ENCODE measurements around the gene PAXX. TPM values are rescaled to one million over a fixed set of nuclear protein-coding genes. Genes with fewer than 3 reads are reported as not detected.

PAXX gene
- total RNA-seq, 1 donor from 2014 or later: 45.1 TPM

DNA sequence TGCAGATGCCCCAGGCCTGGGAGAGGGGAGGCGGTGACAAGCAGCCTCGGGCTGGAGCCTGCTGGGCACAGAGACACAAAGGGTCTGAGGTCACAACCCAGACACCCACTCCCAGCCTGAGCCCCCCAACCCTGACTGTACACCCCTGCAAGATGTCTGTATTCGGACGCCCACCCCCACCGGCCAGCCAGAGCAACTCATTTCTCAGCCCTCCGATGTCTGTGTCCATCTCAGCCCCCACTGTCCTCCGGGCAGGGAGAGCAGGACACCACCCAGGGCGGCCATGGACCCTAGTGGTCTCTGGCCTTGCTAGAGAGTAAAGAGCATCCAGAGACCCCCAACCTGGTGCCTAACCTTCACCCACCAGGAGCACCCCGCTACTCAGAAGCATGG, 36.3 kb upstream of the PAXX start:
- Histone ChIP-seq H3K4me1 (no peaks in the 10 kb centered on the region), H3K36me3 (no peaks in the 10 kb centered on the region), H3K27me3 (ENCODE audit: low read depth) (no peaks in the 10 kb centered on the region), H3K9me3 (no peaks in the 10 kb centered on the region), H3K27ac (no peak overlapping the region), H3K4me3 (no peak overlapping the region)
- DNase-seq: no peak
- intact Hi-C loops (cut with DNase I): no loop called here
- TF ChIP-seq, protein P1, sequence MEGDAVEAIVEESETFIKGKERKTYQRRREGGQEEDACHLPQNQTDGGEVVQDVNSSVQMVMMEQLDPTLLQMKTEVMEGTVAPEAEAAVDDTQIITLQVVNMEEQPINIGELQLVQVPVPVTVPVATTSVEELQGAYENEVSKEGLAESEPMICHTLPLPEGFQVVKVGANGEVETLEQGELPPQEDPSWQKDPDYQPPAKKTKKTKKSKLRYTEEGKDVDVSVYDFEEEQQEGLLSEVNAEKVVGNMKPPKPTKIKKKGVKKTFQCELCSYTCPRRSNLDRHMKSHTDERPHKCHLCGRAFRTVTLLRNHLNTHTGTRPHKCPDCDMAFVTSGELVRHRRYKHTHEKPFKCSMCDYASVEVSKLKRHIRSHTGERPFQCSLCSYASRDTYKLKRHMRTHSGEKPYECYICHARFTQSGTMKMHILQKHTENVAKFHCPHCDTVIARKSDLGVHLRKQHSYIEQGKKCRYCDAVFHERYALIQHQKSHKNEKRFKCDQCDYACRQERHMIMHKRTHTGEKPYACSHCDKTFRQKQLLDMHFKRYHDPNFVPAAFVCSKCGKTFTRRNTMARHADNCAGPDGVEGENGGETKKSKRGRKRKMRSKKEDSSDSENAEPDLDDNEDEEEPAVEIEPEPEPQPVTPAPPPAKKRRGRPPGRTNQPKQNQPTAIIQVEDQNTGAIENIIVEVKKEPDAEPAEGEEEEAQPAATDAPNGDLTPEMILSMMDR (IDR thresholded peaks at IDR 0.05): no peak
- ATAC-seq: no peak

DNA sequence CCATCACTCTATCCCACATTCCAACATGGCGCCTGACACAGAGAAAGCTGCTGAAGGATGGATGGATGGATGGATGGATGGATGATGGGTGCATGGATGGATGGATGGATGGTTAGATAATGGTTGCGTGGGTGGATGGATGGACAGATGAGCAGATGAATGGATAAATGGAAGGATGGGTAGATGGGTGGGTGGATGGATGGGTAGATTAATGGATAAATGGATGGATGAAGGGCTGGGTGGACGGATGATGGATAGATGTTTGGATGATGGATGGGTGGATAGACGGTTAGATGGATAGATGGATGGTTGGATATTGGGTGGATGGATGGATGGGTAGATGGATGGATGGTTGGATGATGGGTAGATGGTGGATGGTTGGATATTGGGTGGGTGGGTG, 35.6 kb upstream of the PAXX start:
- Histone ChIP-seq H3K27me3 (ENCODE audit: low read depth) (no peaks in the 10 kb centered on the region), H3K36me3 (no peaks in the 10 kb centered on the region), H3K9me3 (no peaks in the 10 kb centered on the region), H3K27ac (no peak overlapping the region), H3K4me3 (no peak overlapping the region), H3K4me1 (no peaks in the 10 kb centered on the region)
- DNase-seq (no peak), ATAC-seq (no peak)
- intact Hi-C loops (cut with DNase I): no loop called here
- TF ChIP-seq, protein P1 (IDR thresholded peaks at IDR 0.05): no peak

DNA sequence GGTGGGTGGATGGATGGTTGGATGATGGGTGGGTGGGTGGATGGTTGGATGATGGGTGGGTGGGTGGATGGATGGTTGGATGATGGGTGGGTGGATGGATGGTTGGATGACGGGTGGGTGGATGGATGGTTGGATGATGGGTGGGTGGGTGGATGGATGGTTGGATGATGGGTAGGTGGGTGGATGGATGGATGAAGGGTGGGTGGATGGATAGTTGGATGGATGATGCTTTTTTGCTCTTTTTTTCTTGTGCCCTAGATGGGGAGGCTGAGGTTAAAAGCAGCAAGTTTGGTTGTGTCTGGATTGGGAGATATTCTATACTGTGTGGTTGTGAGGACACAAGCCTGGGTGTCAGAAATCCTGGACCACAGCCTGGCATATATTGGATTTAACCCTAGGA, 34.8 kb upstream of the PAXX start:
- no peaks in the 10 kb centered on the region for H3K4me1 ChIP-seq
- H3K9me3 ChIP-seq: no peaks in the 10 kb centered on the region
- DNase-seq (no peak), ATAC-seq (no peak)
- TF ChIP-seq, protein P1 (IDR thresholded peaks at IDR 0.05): no peak
- H3K4me3 ChIP-seq: no peak overlapping the region
- intact Hi-C loops (cut with DNase I): no loop called here
- H3K36me3 ChIP-seq: no peaks in the 10 kb centered on the region
- no peaks in the 10 kb centered on the region for H3K27me3 ChIP-seq (ENCODE audit: low read depth)
- H3K27ac ChIP-seq: no peak overlapping the region

DNA sequence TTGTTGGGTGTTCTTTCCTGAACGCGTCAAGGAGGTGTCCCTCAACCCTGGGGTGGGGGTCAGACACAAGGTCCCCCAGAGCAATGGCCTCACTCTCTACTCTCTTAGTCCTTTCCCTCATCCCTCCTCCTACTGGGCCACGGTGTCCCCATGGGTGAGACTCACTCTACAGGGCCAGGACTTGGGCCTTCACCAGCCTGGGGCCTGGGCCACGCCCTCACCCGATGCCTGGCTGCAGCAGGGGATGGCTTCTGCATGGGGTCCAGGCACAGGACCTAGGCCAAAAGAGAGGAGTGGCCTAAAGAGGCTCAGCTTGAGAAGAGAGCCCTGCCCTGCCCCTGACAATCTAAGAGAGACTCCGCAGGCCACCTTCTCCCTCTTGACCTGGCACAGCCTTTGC, 34.3 kb upstream of the PAXX start:
- no peak overlapping the region for H3K27ac ChIP-seq
- no peaks in the 10 kb centered on the region for H3K4me1 ChIP-seq
- H3K27me3 ChIP-seq (ENCODE audit: low read depth): no peaks in the 10 kb centered on the region
- no peaks in the 10 kb centered on the region for H3K36me3 ChIP-seq
- TF ChIP-seq, protein P1 (IDR thresholded peaks at IDR 0.05): no peak
- no peak overlapping the region for H3K4me3 ChIP-seq
- no peaks in the 10 kb centered on the region for H3K9me3 ChIP-seq
- no peak for ATAC-seq
- no peak for DNase-seq
- intact Hi-C loops (cut with DNase I): no loop called here

DNA sequence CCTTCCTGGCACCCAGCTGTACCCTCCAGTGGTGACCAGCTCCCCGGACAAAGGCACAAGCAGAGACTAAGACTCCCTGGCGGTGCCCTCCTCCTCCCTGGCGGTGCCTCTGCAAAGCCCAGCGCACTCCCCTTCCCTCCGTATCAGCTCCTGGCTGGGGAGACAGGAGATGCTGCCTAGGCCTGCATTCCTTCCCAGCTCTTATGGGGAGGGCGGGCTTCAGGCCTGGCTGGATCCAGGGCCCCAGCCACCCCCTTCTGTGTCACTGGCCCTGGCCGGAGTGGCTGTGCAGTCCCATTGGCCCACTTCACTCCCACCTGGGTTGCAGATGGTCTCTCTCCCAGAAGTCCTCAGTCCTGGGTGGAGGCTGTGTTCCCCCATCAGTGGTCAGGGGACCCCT, 33.7 kb upstream of the PAXX start:
- H3K4me1 ChIP-seq: no peaks in the 10 kb centered on the region
- ATAC-seq (no peak), DNase-seq (no peak)
- intact Hi-C loops (cut with DNase I): no loop called here
- TF ChIP-seq, protein P1 (IDR thresholded peaks at IDR 0.05): no peak
- no peaks in the 10 kb centered on the region for H3K9me3 ChIP-seq
- H3K27ac ChIP-seq: no peak overlapping the region
- no peaks in the 10 kb centered on the region for H3K27me3 ChIP-seq (ENCODE audit: low read depth)
- H3K4me3 ChIP-seq: no peak overlapping the region
- no peaks in the 10 kb centered on the region for H3K36me3 ChIP-seq

Data from lower lobe of right lung (tissue), 2 donors.